HG02870 (cell line): Measurements from ENCODE around the gene FAM83E.

ENCODE experiments used
- ATAC-seq: cut with Tn5 transposase; IDR thresholded peaks from one replicate; pipeline ENCODE4 v1.9.1; 2021; ENCODE audit warnings: mild to moderate bottlenecking, moderate library complexity; ENCODE audit not compliant: unreplicated experiment

Gene FAM83E

DNA sequence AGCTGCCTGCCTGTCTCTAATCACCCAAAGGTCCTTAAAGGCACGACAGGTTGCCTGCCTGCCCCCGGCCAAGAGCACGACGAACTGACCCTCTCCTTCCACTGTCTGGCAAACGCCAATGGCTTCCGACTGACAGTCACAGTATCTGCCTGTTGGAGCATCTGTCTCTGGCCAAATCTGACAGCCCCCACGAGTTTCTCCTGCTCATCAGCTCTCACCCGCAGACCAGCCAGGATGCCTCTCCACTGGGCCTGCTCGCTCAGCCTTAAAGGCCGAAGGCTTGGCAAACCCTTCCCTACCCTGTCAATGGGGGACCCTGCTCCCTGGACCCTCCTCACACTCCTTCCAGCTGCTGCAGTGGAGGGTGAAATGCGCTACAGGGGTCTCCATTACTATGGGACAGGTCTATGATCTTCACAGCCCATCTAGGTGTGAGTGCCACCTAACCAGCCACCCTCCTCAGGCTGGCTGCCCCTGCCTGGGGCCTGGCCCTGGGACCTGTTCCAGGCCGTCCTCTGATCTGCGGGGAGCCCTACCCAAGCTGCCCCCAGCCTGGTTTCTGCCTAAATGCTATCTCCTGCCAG, 932 bp downstream of the FAM83E start:
- ATAC-seq: no peak

DNA sequence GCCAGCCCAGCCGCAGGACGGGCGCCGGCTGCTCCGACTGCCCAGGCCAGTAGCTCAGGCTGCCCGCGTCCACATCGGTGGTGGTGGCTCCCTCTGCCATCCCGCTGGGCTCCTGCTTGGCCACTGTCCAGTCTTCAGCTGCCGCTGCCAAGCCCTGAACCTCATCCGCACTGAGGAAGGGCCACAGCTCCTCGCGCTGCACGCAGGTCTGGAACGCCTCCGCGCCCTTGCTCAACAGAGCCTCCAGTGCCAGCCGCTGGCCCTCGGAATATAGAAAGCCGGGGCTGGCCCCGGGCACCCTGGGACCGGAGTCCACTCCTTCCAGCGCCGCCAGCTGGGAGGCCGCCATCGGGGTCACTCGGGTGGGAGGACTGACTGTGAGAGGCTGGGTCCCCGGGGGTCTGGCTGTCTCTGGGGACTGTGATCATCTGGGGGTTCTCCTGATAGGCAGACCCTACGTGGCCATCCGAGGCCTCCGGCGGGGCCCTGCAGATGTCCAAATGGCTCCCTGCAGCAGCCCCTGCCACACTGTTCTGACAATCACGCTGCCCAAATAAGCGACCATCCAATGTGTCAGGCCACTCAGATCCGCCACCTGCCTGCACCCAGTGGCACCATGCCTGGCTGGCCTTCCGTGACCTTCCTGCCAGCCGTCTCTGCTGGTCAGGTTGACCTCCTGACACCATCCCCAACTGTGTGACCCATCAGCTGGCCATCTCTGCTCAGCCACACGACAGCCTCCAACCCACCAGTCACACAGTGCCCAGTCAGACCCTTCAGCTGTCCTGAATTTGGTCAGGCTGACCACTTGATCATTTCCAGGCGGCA, 1.6 kb downstream of the FAM83E start:
- ATAC-seq: no peak

DNA sequence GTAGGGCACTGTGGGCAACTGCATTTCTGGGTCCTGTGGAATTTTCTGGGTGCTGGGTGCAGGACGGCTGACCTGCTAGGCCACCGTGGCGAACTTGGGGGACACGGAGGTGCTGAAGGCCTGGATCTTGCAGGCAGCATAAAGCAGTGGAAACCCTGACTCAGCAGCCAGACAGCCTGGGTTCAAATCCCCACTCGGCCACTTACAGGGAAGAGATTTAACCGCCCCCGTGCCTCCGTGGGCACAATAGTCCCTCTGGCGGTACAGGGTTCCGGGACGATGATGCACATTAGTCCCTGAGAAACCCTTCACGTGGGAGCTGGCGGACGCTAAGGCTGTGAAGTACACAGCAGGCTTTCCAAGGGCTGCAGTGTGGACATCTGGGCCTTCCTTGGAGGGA, 3.0 kb downstream of the FAM83E start:
- no peak for ATAC-seq

DNA sequence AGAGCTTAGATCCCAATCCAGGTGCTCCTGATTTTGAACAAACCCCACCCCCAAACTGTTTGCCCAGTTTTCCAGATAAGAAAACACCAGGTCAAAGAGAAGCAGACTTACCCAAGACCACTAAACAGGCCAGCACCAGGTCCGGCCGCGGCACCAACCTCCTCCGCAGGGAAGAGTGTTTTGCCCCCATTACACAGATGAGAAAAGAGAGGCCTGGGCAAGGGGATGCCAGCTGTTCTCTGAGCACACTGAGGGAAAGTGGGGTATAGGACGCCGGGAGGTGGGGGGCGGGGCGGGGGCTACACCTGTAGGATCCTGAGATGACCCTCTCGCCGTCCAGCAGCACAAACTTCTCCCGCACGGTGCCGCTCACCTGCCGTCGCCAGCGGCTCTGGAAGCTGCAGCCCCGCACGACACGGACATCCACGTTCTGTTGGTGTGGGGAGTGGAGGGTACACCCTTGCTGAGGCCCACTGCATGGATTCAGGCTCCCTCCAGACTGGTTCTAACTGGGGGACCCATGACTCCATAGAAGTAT, 5.2 kb downstream of the FAM83E start:
- no peak for ATAC-seq

DNA sequence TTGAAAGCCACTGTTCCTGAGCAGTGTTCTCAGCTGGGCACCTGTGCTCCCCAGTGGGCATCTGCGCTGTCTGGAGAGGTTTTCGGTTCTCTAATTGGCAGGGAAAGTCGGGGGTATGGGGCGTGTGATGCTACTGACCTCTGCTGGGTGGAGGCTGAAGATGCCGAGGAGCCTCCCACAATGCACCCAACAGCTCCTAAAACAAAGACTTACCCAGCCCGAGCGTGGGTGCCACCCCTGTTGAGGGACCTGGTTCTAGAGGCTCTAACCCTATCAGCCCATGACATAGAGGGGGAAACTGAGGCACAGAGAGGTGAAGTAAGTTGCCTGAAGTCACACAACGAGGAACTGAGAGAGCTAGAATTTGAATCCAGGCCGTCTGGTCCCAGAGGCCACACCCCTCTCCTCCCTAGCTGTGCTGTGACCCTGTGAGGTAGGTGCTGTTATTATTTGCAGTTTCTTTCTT, 6.0 kb downstream of the FAM83E start:
- no peak for ATAC-seq

DNA sequence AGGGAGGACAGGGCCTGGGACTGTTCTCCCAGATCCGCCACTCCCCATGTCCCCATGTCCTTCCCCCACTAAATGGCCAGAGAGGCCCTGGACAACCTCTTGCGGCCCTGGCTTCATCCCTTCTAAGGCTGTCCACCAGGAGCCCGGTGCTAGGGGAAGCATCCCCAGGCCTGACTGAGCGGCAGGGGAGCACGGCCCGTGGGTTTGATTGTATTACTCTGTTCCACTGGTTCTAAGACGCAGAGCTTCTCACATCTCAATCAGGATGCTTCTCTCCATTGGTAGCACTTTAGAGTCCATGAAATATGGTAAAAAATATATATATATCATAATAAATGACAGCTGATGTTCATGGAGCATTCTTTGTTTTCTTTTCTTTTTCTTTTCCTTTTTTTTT, 7.5 kb downstream of the FAM83E start:
- ATAC-seq: no peak

DNA sequence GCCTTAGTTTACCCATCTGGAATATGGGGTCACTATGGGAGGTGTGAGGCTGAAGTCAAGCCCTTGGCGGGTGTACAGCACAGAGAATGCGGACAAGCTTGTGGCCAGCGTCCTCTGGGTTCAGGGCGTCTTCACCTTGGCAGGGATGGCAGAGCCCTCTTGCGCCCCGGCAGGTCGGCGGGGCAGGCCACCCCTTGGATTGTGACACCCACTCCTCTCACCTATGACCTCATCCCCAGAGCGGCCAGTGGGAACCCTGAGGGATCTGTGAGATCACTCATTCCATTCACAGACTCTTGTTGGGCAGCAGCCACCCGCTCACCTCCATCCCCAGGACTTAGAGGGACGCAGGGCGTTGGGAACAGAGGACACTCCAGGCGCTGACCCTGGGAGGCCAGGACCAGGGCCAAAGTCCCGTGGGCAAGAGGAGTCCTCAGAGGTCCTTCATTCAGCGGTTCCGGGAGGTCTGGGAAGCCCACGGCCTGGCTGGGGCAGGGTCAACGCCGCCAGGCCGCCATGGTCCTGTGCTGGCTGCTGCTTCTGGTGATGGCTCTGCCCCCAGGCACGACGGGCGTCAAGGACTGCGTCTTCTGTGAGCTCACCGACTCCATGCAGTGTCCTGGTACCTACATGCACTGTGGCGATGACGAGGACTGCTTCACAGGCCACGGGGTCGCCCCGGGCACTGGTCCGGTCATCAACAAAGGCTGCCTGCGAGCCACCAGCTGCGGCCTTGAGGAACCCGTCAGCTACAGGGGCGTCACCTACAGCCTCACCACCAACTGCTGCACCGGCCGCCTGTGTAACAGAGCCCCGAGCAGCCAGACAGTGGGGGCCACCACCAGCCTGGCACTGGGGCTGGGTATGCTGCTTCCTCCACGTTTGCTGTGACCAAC, 8.2 kb downstream of the FAM83E start, which contains the start of gene SPACA4:
Gene SPACA4 (plus strand): TSS at position 280 of the 896 bp plus-strand sequence. CDS start 237 bp downstream, at position 517.
- ATAC-seq: no peak

DNA sequence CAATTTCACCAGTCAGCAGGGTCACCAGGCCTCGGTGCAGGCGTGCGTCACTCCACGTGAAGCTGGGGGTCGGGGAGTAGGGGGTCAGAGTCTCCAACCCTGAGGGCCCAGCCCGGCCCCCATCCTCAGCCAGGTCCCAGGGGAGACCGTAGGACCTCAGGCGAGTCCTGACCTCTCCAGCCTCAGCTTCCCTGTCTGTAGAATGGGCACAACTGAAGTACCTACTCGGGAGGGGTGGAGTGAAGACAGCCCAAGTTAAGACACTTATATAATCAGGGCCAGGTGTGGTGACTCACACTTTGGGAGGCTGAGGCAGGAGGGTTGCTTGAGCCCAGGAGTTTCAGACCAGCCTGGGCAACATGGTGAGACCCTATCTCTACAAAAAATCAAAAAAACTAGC, 11.0 kb downstream of the FAM83E start:
- no peak for ATAC-seq

DNA sequence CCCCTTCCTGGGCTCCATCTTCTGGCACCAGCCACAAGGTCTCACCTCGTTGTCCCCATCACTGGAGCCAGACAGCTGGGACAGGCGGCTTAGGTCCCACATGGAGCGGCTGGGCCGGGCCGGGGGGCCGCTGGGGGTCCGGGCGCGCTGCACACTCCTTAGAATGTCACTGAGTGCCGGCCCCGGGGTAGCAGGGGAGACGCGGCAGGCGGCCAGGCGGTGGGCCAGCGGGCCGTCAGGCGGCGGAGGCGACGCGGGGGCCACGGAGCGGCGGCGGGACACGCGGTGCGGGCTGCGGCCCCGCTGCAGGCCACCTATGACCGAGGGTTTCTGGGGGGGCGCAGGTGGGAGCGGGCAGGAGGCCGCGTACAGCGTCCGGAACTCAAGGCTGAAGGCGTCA, 11.4 kb downstream of the FAM83E start:
- ATAC-seq: no peak

DNA sequence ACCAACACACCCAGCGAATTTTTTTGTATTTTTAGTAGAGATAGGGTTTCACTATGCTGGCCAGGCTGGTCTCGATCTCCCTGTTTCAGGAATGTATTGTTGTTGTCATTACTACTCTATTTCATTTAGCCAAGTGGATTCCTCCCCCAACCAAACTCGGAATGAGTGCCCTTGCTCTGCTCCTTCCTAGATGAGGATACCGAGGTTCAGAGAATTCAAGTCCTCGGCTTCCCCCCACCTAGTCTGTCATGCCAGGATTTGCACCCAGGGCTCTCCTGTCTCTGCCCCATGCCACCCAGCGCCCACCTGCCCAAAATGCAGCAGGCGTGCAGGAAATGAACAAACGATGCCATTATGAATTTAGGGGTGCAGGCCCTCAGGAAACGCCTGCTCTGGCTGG, 11.9 kb downstream of the FAM83E start:
- ATAC-seq: no peak

DNA sequence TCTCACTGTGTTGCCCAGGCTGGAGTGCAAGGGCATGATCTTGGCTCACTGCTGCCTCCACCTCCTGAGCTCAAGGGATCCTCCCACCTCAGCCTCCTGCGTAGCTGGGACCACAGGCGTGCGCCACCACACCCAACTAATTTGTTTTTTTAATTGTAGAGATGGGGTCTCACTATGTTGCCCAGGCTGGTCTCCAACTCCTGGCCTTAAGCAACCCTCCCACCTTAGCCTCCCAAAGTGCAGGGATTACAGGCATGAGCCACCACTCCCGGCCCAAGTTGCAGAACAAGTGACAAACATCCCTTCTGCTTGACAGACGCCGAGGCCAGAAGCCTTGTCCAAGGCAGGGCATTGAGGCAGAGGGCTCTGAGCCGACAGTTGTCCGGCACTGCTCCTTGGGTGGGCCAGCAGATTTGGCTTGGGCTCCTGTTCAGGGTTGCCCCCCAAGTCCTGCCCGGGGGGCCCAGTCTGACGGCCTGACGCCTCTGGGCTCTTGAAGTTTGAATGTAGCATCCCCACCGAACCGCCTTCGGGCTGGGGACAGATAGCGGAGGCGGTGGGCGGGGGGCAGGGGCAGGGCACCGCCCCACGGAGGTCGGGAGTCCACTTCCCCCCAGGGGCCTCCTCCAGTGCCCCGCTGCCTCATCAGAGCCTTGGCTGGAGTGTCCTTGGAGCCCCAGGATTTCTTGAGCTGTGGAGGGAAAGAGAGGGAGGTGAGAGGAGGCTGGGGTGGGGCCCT, 14.0 kb downstream of the FAM83E start:
- no peak for ATAC-seq

DNA sequence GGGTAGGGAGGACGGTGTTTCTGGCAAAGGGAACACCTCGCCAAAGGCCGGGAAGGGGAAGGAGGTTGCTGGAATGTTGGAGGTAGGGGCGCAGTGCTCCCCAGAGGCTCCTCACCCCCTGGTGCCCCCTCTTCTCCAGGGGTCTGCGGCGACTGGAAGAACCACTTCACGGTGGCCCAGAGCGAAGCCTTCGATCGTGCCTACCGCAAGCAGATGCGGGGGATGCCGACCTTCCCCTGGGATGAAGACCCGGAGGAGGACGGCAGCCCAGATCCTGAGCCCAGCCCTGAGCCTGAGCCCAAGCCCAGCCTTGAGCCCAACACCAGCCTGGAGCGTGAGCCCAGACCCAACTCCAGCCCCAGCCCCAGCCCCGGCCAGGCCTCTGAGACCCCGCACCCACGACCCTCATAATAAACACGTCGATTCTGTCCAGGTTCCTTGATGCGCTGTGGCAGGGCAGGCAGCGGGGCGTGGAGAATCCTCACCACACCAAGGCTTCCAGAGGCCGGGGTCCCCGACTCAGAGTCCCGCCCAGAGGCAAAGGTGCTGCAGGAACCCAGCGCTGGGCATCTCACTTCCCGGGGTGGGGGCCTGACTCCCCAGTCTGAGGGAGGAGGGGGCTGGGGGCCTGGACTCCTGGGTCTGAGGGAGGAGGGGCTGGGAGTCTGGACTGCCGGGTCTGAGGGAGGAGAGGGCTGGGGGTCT, 15.7 kb downstream of the FAM83E start:
- ATAC-seq: no peak

DNA sequence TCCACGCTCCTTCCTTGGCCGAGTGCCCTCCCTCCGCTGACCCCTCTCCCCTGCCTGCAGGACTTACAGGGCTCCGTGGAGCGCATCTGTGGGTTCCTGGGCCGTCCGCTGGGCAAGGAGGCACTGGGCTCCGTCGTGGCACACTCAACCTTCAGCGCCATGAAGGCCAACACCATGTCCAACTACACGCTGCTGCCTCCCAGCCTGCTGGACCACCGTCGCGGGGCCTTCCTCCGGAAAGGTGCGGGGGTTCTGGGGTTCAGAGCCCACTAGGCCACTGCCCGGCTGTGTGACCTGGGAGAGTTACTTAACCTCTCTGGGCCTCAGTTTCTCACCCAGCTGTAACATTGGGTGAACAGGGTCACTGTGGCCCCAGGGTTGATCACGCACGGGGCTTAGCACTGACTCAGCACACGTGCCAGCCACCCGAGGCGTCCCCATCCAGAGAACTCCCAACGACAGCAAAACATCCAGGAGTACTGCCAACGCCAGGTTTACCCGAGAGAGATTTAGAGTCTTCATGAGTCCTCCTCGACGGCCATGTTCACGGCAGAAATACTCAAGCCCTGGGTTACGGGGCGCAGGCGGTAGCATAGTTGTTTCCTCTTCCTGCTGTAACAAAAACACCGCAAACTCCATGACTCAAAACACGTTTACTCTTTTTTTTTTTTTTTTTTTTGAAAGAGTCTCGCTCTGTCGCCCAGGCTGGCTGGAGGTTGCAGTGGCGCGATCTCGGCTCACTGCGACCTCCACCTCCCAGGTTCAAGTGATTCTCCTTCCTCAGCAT, 18.0 kb downstream of the FAM83E start:
- no peak for ATAC-seq

DNA sequence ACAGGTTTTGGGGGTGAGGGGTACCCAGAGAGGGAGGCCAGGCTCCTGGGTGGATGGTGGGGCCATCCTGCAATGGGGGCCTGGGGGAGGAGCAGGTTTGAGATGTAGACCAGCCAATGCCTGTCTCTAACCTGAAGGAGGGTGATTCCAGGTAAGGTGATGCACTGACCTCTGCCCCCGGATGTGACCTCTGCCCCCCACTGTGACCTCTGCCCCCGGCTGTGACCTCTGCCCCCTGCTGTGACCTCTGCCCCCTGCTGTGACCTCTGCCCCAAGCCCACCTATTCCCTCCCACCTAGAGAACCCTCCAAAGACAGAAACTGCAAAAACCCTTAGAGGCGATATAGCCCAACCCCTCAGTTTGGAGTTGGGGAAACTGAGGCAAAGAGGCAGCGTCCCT, 18.6 kb downstream of the FAM83E start:
- no peak for ATAC-seq

DNA sequence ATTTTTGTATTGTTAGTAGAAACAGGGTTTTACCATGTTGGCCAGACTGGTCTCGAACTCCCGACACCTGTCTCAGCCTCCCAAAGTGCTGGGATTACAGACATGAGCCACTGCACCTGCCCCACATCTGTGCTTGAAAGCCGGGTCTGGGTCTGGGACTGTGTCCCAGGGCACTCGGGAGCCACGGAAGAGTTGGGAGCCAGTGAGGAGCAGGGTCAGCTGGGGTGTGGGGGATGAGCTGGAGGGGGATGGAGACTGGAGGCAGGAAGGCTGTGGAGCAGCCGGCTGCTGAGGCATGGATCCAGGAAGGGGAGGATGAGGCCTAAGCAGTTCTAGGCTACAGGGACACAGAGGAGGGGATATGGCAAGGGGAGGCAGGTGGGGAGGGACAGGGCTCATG, 19.0 kb downstream of the FAM83E start:
- no peak for ATAC-seq

DNA sequence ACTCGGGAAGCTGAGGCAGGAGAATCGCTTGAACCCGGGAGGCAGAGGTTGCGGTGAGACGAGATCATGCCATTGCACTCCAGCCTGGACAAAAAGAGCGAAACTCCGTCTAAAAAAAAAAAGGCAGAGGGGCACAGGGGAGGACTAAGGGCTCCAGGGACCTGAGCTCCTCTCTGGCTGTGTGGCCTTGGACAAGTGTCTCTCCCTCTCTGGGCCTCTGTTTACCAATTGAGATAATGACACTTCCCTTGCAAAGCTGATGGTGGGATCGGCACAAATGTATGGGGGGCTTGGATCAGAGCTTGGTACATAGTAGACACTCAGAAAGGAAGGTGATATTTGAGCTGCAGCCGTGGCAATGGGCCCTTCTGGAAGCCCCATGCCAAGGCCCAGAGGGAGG, 19.7 kb downstream of the FAM83E start:
- no peak for ATAC-seq

DNA sequence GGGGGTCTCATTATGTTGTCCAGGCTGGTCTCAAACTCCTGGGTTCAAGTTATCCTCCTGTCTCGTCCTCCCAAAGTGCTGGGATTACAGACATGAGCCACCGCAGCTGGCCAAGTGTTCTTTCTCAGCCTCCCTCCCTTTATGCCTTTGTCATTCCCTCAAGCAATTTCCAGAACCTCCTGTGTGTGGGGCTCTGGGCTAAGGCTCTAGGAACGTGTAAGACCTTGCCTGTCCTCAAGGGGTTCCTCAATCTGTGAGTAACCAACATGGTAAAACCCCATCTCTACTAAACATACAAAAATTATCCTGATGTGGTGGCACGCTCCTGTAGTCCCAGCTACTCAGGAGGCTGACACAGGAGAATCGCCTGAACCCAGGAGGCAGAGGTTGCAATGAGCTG, 23.9 kb downstream of the FAM83E start:
- no peak for ATAC-seq

DNA sequence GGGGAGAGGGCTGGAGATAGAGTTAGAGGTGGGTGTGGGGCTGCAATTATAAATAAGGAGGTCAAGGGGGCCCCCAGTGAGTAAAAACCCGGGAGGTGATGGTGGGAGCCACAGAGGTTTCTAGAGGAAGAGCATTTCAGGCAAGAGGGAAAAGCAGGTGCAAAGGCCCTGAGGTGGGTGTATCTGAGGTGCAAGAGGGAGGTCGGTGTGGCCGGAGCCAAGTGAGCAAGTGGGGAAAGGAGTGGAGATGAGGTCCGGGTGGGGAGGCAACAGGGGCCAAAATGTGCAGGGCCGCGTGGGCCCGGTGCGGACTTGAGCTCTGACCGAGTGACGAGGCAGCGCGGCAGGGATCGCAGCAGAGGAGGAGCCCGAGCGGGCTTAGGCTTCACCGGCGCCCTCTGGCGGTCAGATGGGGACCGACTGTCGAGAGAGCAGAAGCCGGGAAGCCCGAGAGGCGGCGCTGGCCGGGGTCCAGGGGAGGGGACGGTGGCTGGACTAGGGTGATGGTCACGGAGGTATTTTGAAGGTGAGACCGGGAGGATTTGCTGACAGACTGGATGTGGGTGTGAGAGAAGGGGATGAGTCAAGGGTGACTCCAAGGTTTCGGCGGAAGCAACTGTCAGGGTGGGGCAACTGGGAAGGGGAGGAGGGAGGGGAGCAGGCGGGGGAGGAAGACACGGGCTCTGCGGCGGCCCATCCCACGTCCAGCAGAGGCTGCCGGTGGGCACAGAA, 26.0 kb downstream of the FAM83E start:
- no peak for ATAC-seq
